OCI-LY3 (cell line): ENCODE measurements around the gene RBBP6.

Experiments
- H2AFZ ChIP-seq: fragments of 200-600, 300-600 bp; shearing (Covaris generic); 2 replicates; pipeline ENCODE4 v1.6.0; 2014; ENCODE audit warnings: antibody characterized with exemption, low read depth, low read length
- H3K27ac ChIP-seq: fragments of 200-600, 300-600 bp; sonication (generic); 2 replicates; pipeline ENCODE4 v1.5.1; 2014; ENCODE audit warnings: mild to moderate bottlenecking, low read length, moderate library complexity, mixed read lengths
- H3K27me3 ChIP-seq: fragments of 200-600, 300-600 bp; sonication (generic); 2 replicates; pipeline ENCODE4 v1.6.1; 2014; ENCODE audit warnings: low read depth, low read length, mixed read lengths
- H3K36me3 ChIP-seq: fragments of 200-600, 300-600 bp; sonication (generic); replicated peaks from 2 replicates; pipeline ENCODE3; 2014; ENCODE audit warnings: low read depth, low read length, mixed read lengths
- H3K4me1 ChIP-seq: fragments of 300-600, 200-600 bp; sonication (generic); 2 replicates; pipeline ENCODE4 v1.6.1; 2014; ENCODE audit warnings: low read length, mixed read lengths
- H3K4me2 ChIP-seq: fragments of 200-600, 300-600 bp; sonication (generic); 2 replicates; pipeline ENCODE4 v1.6.1; 2014; ENCODE audit warnings: low read length, mixed read lengths
- H3K4me3 ChIP-seq: fragments of 300-600, 200-600 bp; sonication (generic); 2 replicates; pipeline ENCODE4 v1.5.1; 2014; ENCODE audit warnings: antibody characterized with exemption, mild to moderate bottlenecking, low read length, moderate library complexity
- H3K79me2 ChIP-seq: fragments of 300-600, 200-600 bp; shearing (Covaris generic); 2 replicates; pipeline ENCODE4 v1.6.1; 2014; ENCODE audit warnings: mild to moderate bottlenecking, low read length, mixed read lengths
- H3K9ac ChIP-seq: fragments of 300-600, 200-600 bp; shearing (Covaris generic); 2 replicates; pipeline ENCODE4 v1.6.0; 2014; ENCODE audit warnings: mild to moderate bottlenecking, low read length, moderate library complexity
- H3K9me3 ChIP-seq: fragments of 200-600, 300-600 bp; shearing (Covaris generic); 2 replicates; pipeline ENCODE4 v1.6.1; 2014; ENCODE audit warnings: low read length, mixed read lengths; ENCODE audit not compliant: insufficient read depth
- H4K20me1 ChIP-seq: fragments of 200-600, 300-600 bp; sonication (generic); 2 replicates; pipeline ENCODE4 v1.6.1; 2016; ENCODE audit warnings: low read length, mixed read lengths; ENCODE audit not compliant: insufficient read depth
- EZH2phosphoT487 ChIP-seq: fragments of 200-600 bp; shearing (Covaris generic); IDR thresholded peaks from 2 replicates; pipeline ENCODE4 v1.6.1; 2018; ENCODE audit warnings: antibody characterized with exemption, mixed run types, low read depth
- TF ChIP-seq, protein P1 (sequence below): fragments of 200-600, 300-600 bp; sonication (generic); IDR thresholded peaks from 2 replicates; pipeline ENCODE4 v1.5.1; 2014; ENCODE audit warnings: antibody characterized with exemption, low read length, low read depth

Gene RBBP6

DNA sequence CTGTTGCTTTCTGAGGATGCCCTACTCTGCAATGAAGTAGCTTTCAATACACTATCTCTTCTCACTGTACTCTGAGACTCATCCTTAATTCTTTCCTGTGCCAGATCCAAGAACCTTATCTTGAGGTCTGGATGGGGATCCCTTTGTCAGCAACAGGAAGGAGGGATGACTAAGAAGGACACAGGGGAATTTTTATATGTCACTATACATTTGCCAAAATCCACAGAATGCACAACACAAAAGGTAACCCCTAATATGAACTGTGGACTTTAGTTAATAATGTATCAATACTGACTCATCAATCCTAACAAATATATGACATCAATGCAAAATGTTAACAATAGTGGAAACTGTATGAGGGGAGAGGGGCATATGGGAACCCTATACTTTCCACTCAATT, 4.7 kb upstream of the RBBP6 start:
- Histone ChIP-seq H3K4me2 (no peak overlapping the region), H3K79me2 (peaks cover 3% of the 10 kb centered on the region), H3K4me3 (no peak overlapping the region), H3K36me3 (no peaks in the 10 kb centered on the region), H4K20me1 (no peaks in the 10 kb centered on the region), H3K27me3 (peaks cover 3% of the 10 kb centered on the region; the same call in 1 of the 2 replicates), H3K4me1 (peaks cover 4% of the 10 kb centered on the region), H3K9me3 (no peaks in the 10 kb centered on the region), H2AFZ (no peak overlapping the region), H3K9ac (no peak overlapping the region), H3K27ac (no peak overlapping the region)
- TF ChIP-seq EZH2phosphoT487: no peak
- TF ChIP-seq, protein P1, sequence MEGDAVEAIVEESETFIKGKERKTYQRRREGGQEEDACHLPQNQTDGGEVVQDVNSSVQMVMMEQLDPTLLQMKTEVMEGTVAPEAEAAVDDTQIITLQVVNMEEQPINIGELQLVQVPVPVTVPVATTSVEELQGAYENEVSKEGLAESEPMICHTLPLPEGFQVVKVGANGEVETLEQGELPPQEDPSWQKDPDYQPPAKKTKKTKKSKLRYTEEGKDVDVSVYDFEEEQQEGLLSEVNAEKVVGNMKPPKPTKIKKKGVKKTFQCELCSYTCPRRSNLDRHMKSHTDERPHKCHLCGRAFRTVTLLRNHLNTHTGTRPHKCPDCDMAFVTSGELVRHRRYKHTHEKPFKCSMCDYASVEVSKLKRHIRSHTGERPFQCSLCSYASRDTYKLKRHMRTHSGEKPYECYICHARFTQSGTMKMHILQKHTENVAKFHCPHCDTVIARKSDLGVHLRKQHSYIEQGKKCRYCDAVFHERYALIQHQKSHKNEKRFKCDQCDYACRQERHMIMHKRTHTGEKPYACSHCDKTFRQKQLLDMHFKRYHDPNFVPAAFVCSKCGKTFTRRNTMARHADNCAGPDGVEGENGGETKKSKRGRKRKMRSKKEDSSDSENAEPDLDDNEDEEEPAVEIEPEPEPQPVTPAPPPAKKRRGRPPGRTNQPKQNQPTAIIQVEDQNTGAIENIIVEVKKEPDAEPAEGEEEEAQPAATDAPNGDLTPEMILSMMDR: no peak

GRCh38 chr16:24535827-24536226, 3.5 kb upstream of the RBBP6 start:
- Histone ChIP-seq H3K4me1 (peaks cover 4% of the 10 kb centered on the region), H3K9me3 (no peaks in the 10 kb centered on the region), H3K4me2 (no peak overlapping the region), H3K27me3 (peaks cover 3% of the 10 kb centered on the region; the same call in 1 of the 2 replicates), H2AFZ (no peak overlapping the region), H3K9ac (no peak overlapping the region), H3K79me2 (peaks cover 15% of the 10 kb centered on the region), H3K27ac (no peak overlapping the region), H3K4me3 (no peak overlapping the region), H3K36me3 (no peaks in the 10 kb centered on the region), H4K20me1 (peaks cover 8% of the 10 kb centered on the region; the same call in 1 of the 2 replicates)
- TF ChIP-seq, protein P1: no peak
- TF ChIP-seq EZH2phosphoT487: no peak

DNA sequence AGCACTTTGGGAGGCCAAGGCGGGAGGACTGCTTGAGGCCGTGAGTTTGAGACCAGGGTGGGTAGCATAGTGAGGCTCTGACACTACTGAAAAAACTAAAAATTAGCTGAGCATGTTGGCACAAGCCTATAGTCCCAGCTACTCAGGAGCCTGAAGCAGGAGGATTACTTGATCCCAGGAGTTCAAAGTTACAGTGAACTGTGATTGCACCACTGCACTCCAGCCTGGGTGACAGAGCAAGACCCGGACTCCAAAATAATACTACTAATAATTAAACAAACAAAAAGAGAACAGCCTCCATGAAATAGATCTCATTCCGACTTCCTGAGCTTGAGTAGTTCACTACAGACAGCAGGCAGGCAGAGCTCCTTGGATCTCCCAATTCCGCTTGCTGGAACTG, 2.7 kb upstream of the RBBP6 start:
- H3K4me2 ChIP-seq: no peak overlapping the region
- TF ChIP-seq EZH2phosphoT487: no peak
- TF ChIP-seq, protein P1: no peak
- H3K9ac ChIP-seq: no peak overlapping the region
- H3K27me3 ChIP-seq: peaks cover under 1% of the 10 kb centered on the region; the same call in 1 of the 2 replicates
- H4K20me1 ChIP-seq: peaks cover 15% of the 10 kb centered on the region
- peaks cover 5% of the 10 kb centered on the region for H3K4me1 ChIP-seq
- H3K4me3 ChIP-seq: no peak overlapping the region
- no peak overlapping the region for H3K27ac ChIP-seq
- no peaks in the 10 kb centered on the region for H3K9me3 ChIP-seq
- no peak overlapping the region for H2AFZ ChIP-seq
- H3K36me3 ChIP-seq: peaks cover 3% of the 10 kb centered on the region
- peaks cover 23% of the 10 kb centered on the region for H3K79me2 ChIP-seq

GRCh38 chr16:24537474-24538337, 1.7 kb upstream of the RBBP6 start:
- peaks cover 26% of the 10 kb centered on the region for H4K20me1 ChIP-seq
- no peaks in the 10 kb centered on the region for H3K27me3 ChIP-seq
- H3K36me3 ChIP-seq: peaks cover 10% of the 10 kb centered on the region
- H3K27ac ChIP-seq: no peak overlapping the region
- no peaks in the 10 kb centered on the region for H3K9me3 ChIP-seq
- H3K9ac ChIP-seq: no peak overlapping the region
- H3K4me2 ChIP-seq: no peak overlapping the region
- H3K4me3 ChIP-seq: no peak overlapping the region
- TF ChIP-seq, protein P1: no peak
- no peak for TF ChIP-seq EZH2phosphoT487
- peaks cover 34% of the 10 kb centered on the region for H3K79me2 ChIP-seq
- peaks cover 15% of the 10 kb centered on the region for H3K4me1 ChIP-seq
- no peak overlapping the region for H2AFZ ChIP-seq
